Measurements from ENCODE around the gene KLHL14. TPM values are rescaled to one million over a fixed set of nuclear protein-coding genes. Genes with fewer than 3 reads are reported as not detected.

The KLHL14 gene
- total RNA-seq, 1 experiment from 2014 or later, result 6.7 TPM

- Histone ChIP-seq H3K36me3 (ENCODE audit: control insufficient read depth, insufficient read depth, low read length) (no peaks in the 10 kb centered on the region), H3K27ac (ENCODE audit: low read length) (no peak overlapping the region), H3K9me3 (ENCODE audit: control insufficient read depth, insufficient read depth, low read depth, low read length) (no peaks in the 10 kb centered on the region), H3K4me3 (ENCODE audit: low read depth in 2 of 2, low read length in 2 of 2) (no peak overlapping the region), H3K4me1 (ENCODE audit: control insufficient read depth, insufficient read depth, low read length) (no peaks in the 10 kb centered on the region), H3K27me3 (ENCODE audit: control insufficient read depth, insufficient read depth, low read length) (no peaks in the 10 kb centered on the region)
- TF ChIP-seq TCF7L2 (IDR thresholded peaks at IDR 0.05; ENCODE audit: low read depth, low read length) (no peak), REST (IDR thresholded peaks at IDR 0.05; ENCODE audit: insufficient read depth in 1 of 2, low read depth in 2 of 2, low read length in 1 of 2) (no peak), POLR2AphosphoS5 (IDR thresholded peaks at IDR 0.05; ENCODE audit: low read depth, low read length) (no peak), SIN3A (IDR thresholded peaks at IDR 0.05; ENCODE audit: borderline replicate concordance, insufficient read depth, low read depth, low read length) (no peak)
- TF ChIP-seq, protein P1, sequence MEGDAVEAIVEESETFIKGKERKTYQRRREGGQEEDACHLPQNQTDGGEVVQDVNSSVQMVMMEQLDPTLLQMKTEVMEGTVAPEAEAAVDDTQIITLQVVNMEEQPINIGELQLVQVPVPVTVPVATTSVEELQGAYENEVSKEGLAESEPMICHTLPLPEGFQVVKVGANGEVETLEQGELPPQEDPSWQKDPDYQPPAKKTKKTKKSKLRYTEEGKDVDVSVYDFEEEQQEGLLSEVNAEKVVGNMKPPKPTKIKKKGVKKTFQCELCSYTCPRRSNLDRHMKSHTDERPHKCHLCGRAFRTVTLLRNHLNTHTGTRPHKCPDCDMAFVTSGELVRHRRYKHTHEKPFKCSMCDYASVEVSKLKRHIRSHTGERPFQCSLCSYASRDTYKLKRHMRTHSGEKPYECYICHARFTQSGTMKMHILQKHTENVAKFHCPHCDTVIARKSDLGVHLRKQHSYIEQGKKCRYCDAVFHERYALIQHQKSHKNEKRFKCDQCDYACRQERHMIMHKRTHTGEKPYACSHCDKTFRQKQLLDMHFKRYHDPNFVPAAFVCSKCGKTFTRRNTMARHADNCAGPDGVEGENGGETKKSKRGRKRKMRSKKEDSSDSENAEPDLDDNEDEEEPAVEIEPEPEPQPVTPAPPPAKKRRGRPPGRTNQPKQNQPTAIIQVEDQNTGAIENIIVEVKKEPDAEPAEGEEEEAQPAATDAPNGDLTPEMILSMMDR (IDR thresholded peaks at IDR 0.05), result no peak
- no peak for ATAC-seq
- in situ Hi-C loops (cut with HindIII; ENCODE audit: low pct_unique_long_range_greater_than_20kb, low sequenced_read_pairs), result no loop called here
- ChIA-PET CTCF (no interaction called here), POLR2A (no interaction called here)
- DNase-seq (ENCODE audit: low read depth, low spot score), result no peak
- intact Hi-C loops (cut with micrococcal nuclease; ENCODE audit: unreplicated experiment), result no loop called here
- BruUV-seq (replicated peaks), result no TSS peak
Observed at GRCh38 chr18:32815881-32816280, 43.1 kb upstream of the KLHL14 start.

DNA sequence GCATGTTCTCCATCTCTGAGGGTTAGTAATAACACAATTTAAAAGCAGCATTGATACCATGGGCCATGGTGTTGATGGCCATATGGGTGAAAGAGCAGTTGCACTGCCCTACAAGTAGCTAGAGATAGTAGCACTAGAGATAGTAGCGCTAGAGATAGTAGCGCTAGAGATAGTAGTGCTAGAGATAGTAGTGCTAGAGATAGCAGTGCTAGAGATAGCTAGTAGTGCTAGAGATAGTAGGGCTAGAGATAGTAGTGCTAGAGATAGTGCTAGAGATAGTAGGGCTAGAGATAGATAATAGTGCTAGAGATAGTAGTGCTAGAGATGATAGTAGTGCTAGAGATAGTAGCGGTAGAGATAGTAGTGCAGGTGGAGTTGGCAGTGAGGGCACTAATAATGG, 39.5 kb upstream of the KLHL14 start:
- in situ Hi-C loops (cut with HindIII; ENCODE audit: low pct_unique_long_range_greater_than_20kb, low sequenced_read_pairs), result no loop called here
- Histone ChIP-seq H3K27ac (ENCODE audit: low read length) (no peak overlapping the region), H3K4me1 (ENCODE audit: control insufficient read depth, insufficient read depth, low read length) (no peaks in the 10 kb centered on the region), H3K36me3 (ENCODE audit: control insufficient read depth, insufficient read depth, low read length) (no peaks in the 10 kb centered on the region), H3K9me3 (ENCODE audit: control insufficient read depth, insufficient read depth, low read depth, low read length) (no peaks in the 10 kb centered on the region), H3K27me3 (ENCODE audit: control insufficient read depth, insufficient read depth, low read length) (no peaks in the 10 kb centered on the region), H3K4me3 (ENCODE audit: low read depth in 2 of 2, low read length in 2 of 2) (no peak overlapping the region)
- DNase-seq (ENCODE audit: low read depth, low spot score), result no peak
- TF ChIP-seq TCF7L2 (IDR thresholded peaks at IDR 0.05; ENCODE audit: low read depth, low read length) (no peak), SIN3A (IDR thresholded peaks at IDR 0.05; ENCODE audit: borderline replicate concordance, insufficient read depth, low read depth, low read length) (no peak), POLR2AphosphoS5 (IDR thresholded peaks at IDR 0.05; ENCODE audit: low read depth, low read length) (no peak), REST (IDR thresholded peaks at IDR 0.05; ENCODE audit: insufficient read depth in 1 of 2, low read depth in 2 of 2, low read length in 1 of 2) (no peak)
- TF ChIP-seq, protein P1 (IDR thresholded peaks at IDR 0.05), result no peak
- no TSS peak for BruUV-seq (replicated peaks)
- ChIA-PET CTCF (no interaction called here), POLR2A (no interaction called here)
- intact Hi-C loops (cut with micrococcal nuclease; ENCODE audit: unreplicated experiment), result no loop called here
- no peak for ATAC-seq
